ENCODE measurements around the gene TSPAN8. TPM values are rescaled to one million over a fixed set of nuclear protein-coding genes. Genes with fewer than 3 reads are reported as not detected.

The TSPAN8 gene
- total RNA-seq, 1 donor: 0.43 TPM

DNA sequence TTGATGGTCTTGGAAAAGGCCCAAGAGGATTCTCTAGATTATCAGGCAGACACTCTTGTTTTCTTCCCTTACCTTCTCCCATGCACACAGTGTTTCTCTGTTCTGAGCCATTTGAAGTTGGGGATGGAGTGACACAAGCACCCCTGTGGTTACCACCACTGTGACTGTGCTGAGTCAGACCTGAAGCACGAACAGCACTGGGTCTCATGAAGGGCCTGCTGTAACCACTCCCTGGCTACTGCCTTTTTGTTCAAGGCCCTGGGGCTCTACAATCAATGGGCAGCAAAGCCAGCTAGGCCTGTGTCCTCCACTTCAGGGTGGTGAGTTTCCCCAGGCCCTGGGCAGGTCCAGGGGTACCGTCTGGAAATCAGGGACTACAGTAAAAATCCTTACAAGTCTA, 65.5 kb downstream of the TSPAN8 start:
- TF ChIP-seq, protein P1, sequence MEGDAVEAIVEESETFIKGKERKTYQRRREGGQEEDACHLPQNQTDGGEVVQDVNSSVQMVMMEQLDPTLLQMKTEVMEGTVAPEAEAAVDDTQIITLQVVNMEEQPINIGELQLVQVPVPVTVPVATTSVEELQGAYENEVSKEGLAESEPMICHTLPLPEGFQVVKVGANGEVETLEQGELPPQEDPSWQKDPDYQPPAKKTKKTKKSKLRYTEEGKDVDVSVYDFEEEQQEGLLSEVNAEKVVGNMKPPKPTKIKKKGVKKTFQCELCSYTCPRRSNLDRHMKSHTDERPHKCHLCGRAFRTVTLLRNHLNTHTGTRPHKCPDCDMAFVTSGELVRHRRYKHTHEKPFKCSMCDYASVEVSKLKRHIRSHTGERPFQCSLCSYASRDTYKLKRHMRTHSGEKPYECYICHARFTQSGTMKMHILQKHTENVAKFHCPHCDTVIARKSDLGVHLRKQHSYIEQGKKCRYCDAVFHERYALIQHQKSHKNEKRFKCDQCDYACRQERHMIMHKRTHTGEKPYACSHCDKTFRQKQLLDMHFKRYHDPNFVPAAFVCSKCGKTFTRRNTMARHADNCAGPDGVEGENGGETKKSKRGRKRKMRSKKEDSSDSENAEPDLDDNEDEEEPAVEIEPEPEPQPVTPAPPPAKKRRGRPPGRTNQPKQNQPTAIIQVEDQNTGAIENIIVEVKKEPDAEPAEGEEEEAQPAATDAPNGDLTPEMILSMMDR (IDR thresholded peaks at IDR 0.05; ENCODE audit: insufficient read depth, low read depth, low read length): no peak
- DNase-seq (ENCODE audit: low read depth): no peak
- no peak overlapping the region for H3K4me3 ChIP-seq (ENCODE audit: low read depth, low read length)

DNA sequence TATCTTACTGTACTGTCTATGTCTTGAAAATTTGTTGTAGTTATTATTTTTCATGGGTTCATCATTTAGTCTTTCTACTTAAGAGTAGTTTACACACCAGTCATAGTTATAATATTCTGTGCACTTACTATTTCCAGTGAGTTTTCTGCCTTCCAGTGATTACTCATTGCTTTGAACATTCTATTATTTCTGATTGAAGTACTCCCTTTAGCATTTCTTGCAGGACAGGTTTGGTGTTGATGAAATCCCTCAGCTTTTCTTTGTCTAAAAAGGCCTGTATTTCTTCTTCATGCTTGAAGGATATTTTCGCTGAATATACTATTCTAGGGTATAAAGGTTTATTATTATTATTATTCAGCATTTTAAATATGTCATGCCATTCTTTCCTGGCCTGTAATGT, 66.8 kb downstream of the TSPAN8 start:
- TF ChIP-seq, protein P1 (IDR thresholded peaks at IDR 0.05; ENCODE audit: insufficient read depth, low read depth, low read length): no peak
- no peak for DNase-seq (ENCODE audit: low read depth)
- no peak overlapping the region for H3K4me3 ChIP-seq (ENCODE audit: low read depth, low read length)

DNA sequence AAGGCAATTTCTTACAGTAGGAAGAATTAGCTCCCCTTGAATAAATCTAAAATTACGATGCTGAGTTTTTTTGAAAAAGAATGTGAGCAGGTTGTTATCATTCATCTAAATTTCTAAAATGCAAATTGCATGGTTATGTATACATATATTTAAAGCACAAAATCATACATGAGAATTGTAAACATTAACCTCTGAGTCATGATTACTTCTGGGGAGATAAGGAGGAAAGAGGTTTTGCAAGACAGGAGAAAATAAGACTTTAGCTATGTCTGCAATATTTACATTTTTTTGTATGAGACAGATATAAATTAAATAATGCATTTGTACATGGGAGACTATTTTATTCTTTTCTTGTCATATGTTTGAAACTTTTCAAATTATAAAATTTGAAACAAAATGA, 72.2 kb downstream of the TSPAN8 start:
- DNase-seq (ENCODE audit: low read depth): no peak
- no peak overlapping the region for H3K4me3 ChIP-seq (ENCODE audit: low read depth, low read length)
- TF ChIP-seq, protein P1 (IDR thresholded peaks at IDR 0.05; ENCODE audit: insufficient read depth, low read depth, low read length): no peak

DNA sequence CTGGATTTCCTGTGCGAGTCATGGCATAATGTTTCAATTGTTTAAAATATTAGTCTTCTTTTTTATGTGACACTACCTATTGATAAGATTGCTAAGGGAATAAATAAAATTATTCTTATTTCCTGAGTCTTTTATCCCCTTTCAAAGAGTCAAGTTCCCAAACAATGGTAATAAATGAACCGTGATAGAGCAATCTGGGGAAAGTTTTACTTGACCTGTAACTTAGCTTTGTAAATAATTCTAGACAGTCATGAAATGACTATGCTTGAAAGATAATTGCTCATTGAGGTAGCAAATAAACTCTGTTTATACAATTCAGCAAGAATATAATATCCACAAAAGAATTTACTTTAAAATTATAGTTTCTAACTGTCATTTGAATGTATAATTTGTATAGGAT, 82.1 kb downstream of the TSPAN8 start:
- DNase-seq (ENCODE audit: low read depth): no peak
- no peak overlapping the region for H3K4me3 ChIP-seq (ENCODE audit: low read depth, low read length)
- TF ChIP-seq, protein P1 (IDR thresholded peaks at IDR 0.05; ENCODE audit: insufficient read depth, low read depth, low read length): no peak

Other genes with a start within 250 kb of the TSPAN8 start
- 0.64 TPM in 1 of 2 replicates, not detected in the other for gene PTPRR, start 237.3 kb downstream of the TSPAN8 start, total RNA-seq

All from fibroblast of villous mesenchyme (primary cell).